NCI-H1694 (cell line): Measurements from ENCODE around the gene GNAZ.

Source experiments
- DNase-seq: peaks from one replicate; lab custom pipeline; 2025; lab: John Stamatoyannopoulos, UW

The GNAZ gene

GRCh38 chr22:23119494-23120414 lies 49.4 kb downstream of the GNAZ start:
- no peak for DNase-seq

GRCh38 chr22:23120415-23120899 lies 50.1 kb downstream of the GNAZ start:
- DNase-seq = no peak

GRCh38 chr22:23121000-23121421 lies 50.7 kb downstream of the GNAZ start:
- no peak for DNase-seq

- DNase-seq = no peak
Measured at GRCh38 chr22:23121424-23121823, 51.1 kb downstream of the GNAZ start.

- no peak for DNase-seq
Measured at GRCh38 chr22:23122216-23122957, 52.1 kb downstream of the GNAZ start.

GRCh38 chr22:23122992-23123803 lies 52.9 kb downstream of the GNAZ start:
- DNase-seq = no peak

GRCh38 chr22:23123804-23124254 lies 53.5 kb downstream of the GNAZ start:
- DNase-seq = no peak

- no peak for DNase-seq
Measured at GRCh38 chr22:23124611-23125511, 54.5 kb downstream of the GNAZ start.

- no peak for DNase-seq
Measured at GRCh38 chr22:23125512-23126103, 55.3 kb downstream of the GNAZ start.

- no peak for DNase-seq
Measured at GRCh38 chr22:23126165-23127054, 56.1 kb downstream of the GNAZ start.

GRCh38 chr22:23127055-23127756 lies 56.9 kb downstream of the GNAZ start:
- no peak for DNase-seq

- DNase-seq = no peak
Measured at GRCh38 chr22:23127788-23128187, 57.5 kb downstream of the GNAZ start.

- DNase-seq = peak; percentile 96
Measured at GRCh38 chr22:23128269-23129108, 58.2 kb downstream of the GNAZ start.

GRCh38 chr22:23129149-23129548 lies 58.8 kb downstream of the GNAZ start:
- no peak for DNase-seq

GRCh38 chr22:23130697-23131096 lies 60.4 kb downstream of the GNAZ start:
- DNase-seq = peak; percentile 17

- no peak for DNase-seq
Measured at GRCh38 chr22:23131931-23132330, 61.6 kb downstream of the GNAZ start.

GRCh38 chr22:23132376-23133091 lies 62.2 kb downstream of the GNAZ start:
- DNase-seq = no peak
